H9 (cell line): ENCODE measurements around the gene SLMAP. TPM values are rescaled to one million over a fixed set of nuclear protein-coding genes. Genes with fewer than 3 reads are reported as not detected.

Experiments
- DNase-seq: peaks from one replicate; pipeline ENCODE4 v3.0.0-alpha.2; 2017
- H2AFZ ChIP-seq: one replicate; pipeline ENCODE4 v1.6.1; 2013; ENCODE audit warnings: mild to moderate bottlenecking, low read length, control low read depth, moderate library complexity
- H2AK5ac ChIP-seq: 2 replicates; pipeline ENCODE4 v1.6.1; 2013; ENCODE audit warnings: low read length, control low read depth, mixed read lengths; ENCODE audit not compliant: insufficient read length
- H2BK120ac ChIP-seq: one replicate; pipeline ENCODE4 v1.6.1; 2013; ENCODE audit warnings: low read depth, mild to moderate bottlenecking, low read length, control low read depth, inconsistent platforms; ENCODE audit not compliant: poor library complexity, severe bottlenecking
- H2BK12ac ChIP-seq: 2 replicates; pipeline ENCODE4 v1.6.1; 2013; ENCODE audit warnings: low read length, control low read depth, mixed read lengths, low read depth; ENCODE audit not compliant: insufficient read length
- H2BK15ac ChIP-seq: 2 replicates; pipeline ENCODE4 v1.6.1; 2013; ENCODE audit warnings: low read depth, low read length, control low read depth
- H2BK20ac ChIP-seq: one replicate; pipeline ENCODE4 v1.6.1; 2013; ENCODE audit warnings: low read depth, mild to moderate bottlenecking, low read length, control low read depth, inconsistent platforms; ENCODE audit not compliant: poor library complexity, severe bottlenecking
- H2BK5ac ChIP-seq: 2 replicates; pipeline ENCODE4 v1.6.1; 2013; ENCODE audit warnings: low read length, control low read depth, mixed read lengths; ENCODE audit not compliant: insufficient read length
- H3K14ac ChIP-seq: 2 replicates; pipeline ENCODE4 v1.6.1; 2013; ENCODE audit warnings: low read length, control low read depth; ENCODE audit not compliant: insufficient read depth
- H3K18ac ChIP-seq: 2 replicates; pipeline ENCODE4 v1.6.1; 2013; ENCODE audit warnings: low read depth, mild to moderate bottlenecking, mixed read lengths, low read length, control low read depth; ENCODE audit not compliant: insufficient read length
- H3K23ac ChIP-seq: 2 replicates; pipeline ENCODE4 v1.6.1; 2013; ENCODE audit warnings: low read length, control low read depth, mixed read lengths, low read depth; ENCODE audit not compliant: insufficient read length
- H3K23me2 ChIP-seq: 2 replicates; pipeline ENCODE4 v1.6.1; 2013; ENCODE audit warnings: low read depth, mild to moderate bottlenecking, mixed read lengths, low read length, control low read depth; ENCODE audit not compliant: insufficient read length, poor library complexity, severe bottlenecking
- H3K27ac ChIP-seq: 2 replicates; pipeline ENCODE4 v1.5.1; 2013; ENCODE audit warnings: low read length, control low read depth, mixed read lengths, low read depth; ENCODE audit not compliant: insufficient read length
- H3K27me3 ChIP-seq: 2 replicates; pipeline ENCODE4 v1.6.1; 2013; ENCODE audit warnings: low read length, control low read depth, inconsistent platforms; ENCODE audit not compliant: insufficient read depth
- H3K4ac ChIP-seq: 2 replicates; pipeline ENCODE4 v1.6.1; 2013; ENCODE audit warnings: low read depth, mild to moderate bottlenecking, control low read depth, inconsistent platforms, low read length, moderate library complexity
- H3K4me1 ChIP-seq: 2 replicates; pipeline ENCODE4 v1.6.1; 2013; ENCODE audit warnings: low read length, control low read depth, inconsistent platforms; ENCODE audit not compliant: insufficient read depth
- H3K4me2 ChIP-seq: 2 replicates; pipeline ENCODE4 v1.6.1; 2013; ENCODE audit warnings: low read length, control low read depth, mixed read lengths; ENCODE audit not compliant: insufficient read length, insufficient read depth
- H3K56ac ChIP-seq: 2 replicates; pipeline ENCODE4 v1.6.1; 2013; ENCODE audit warnings: low read depth, mild to moderate bottlenecking, mixed read lengths, low read length, control low read depth; ENCODE audit not compliant: insufficient read length
- H3K79me1 ChIP-seq: 2 replicates; pipeline ENCODE4 v1.6.1; 2013; ENCODE audit warnings: low read depth, mild to moderate bottlenecking, moderate library complexity, low read length, control low read depth, inconsistent platforms; ENCODE audit not compliant: insufficient read depth, poor library complexity, severe bottlenecking
- H3K79me2 ChIP-seq: 2 replicates; pipeline ENCODE4 v1.6.1; 2013; ENCODE audit warnings: low read length, control low read depth, inconsistent platforms; ENCODE audit not compliant: insufficient read depth
- H3K9ac ChIP-seq: 2 replicates; pipeline ENCODE4 v1.6.1; 2013; ENCODE audit warnings: low read length, control low read depth, mixed read lengths; ENCODE audit not compliant: insufficient read length; ENCODE audit errors: extremely low read depth
- H3K9me3 ChIP-seq: one replicate; pipeline ENCODE4 v1.6.1; 2013; ENCODE audit warnings: low read depth, low read length, inconsistent platforms; ENCODE audit not compliant: control insufficient read depth
- H3T11ph ChIP-seq: one replicate; pipeline ENCODE4 v1.6.1; 2013; ENCODE audit warnings: mild to moderate bottlenecking, low read length, control low read depth, inconsistent platforms
- H4K20me1 ChIP-seq: one replicate; pipeline ENCODE4 v1.6.1; 2013; ENCODE audit not compliant: control insufficient read depth, insufficient read length, insufficient read depth
- H4K5ac ChIP-seq: 2 replicates; pipeline ENCODE4 v1.6.1; 2013; ENCODE audit warnings: low read depth, mild to moderate bottlenecking, mixed read lengths, low read length, control low read depth; ENCODE audit not compliant: insufficient read length
- H4K8ac ChIP-seq: replicated peaks from 2 replicates; pipeline ENCODE4 v1.6.1; 2013; ENCODE audit warnings: low read length, control low read depth, mixed read lengths, low read depth; ENCODE audit not compliant: insufficient read length
- H4K91ac ChIP-seq: 2 replicates; pipeline ENCODE4 v1.6.1; 2013; ENCODE audit warnings: low read depth, mild to moderate bottlenecking, moderate library complexity, mixed read lengths, low read length, control low read depth; ENCODE audit not compliant: insufficient read length
- H3K27ac Mint-ChIP-seq, 3 experiments: 2 replicates in 2 of 3; 3 replicates in 1 of 3; pipeline ENCODE4 v1.8.0; 2020 to 2021; ENCODE audit warnings: mixed read lengths in 3 of 3, mild to moderate bottlenecking in 1 of 3, moderate library complexity in 1 of 3
- H3K27me3 Mint-ChIP-seq: 2 replicates; pipeline ENCODE4 v1.8.0; 2021; ENCODE audit warnings: low read depth, mild to moderate bottlenecking, moderate library complexity, mixed read lengths
- H3K36me3 Mint-ChIP-seq, 3 experiments: 2 replicates in 2 of 3; 3 replicates in 1 of 3; pipeline ENCODE4 v1.8.0; 2020 to 2021; ENCODE audit warnings: low read depth in 3 of 3, mixed read lengths in 3 of 3; ENCODE audit not compliant: insufficient read depth in 1 of 3
- H3K4me1 Mint-ChIP-seq, 2 experiments: 2 replicates each; pipeline ENCODE4 v1.8.0; 2020; ENCODE audit warnings: mixed read lengths in 2 of 2
- H3K4me3 Mint-ChIP-seq, 2 experiments: 2 replicates in 1 of 2; 3 replicates in 1 of 2; pipeline ENCODE4 v1.8.0; 2020 to 2021; ENCODE audit warnings: mild to moderate bottlenecking in 2 of 2, mixed read lengths in 2 of 2, moderate library complexity in 1 of 2
- H3K9me3 Mint-ChIP-seq, 2 experiments: 2 replicates in 1 of 2; 3 replicates in 1 of 2; pipeline ENCODE4 v1.8.0; 2020; ENCODE audit warnings: mild to moderate bottlenecking in 2 of 2, mixed read lengths in 2 of 2, moderate library complexity in 1 of 2
- CTCF ChIP-seq: fragments of 200-600 bp; sonication (generic); conservative IDR thresholded peaks from 3 replicates; pipeline ENCODE4 v1.8.0; 2021; ENCODE audit warnings: antibody characterized with exemption, mild to moderate bottlenecking
- WGBS: extraction: QIAGEN DNeasy Blood & Tissue Kit; methylation state at CpG from one replicate; pipeline ENCODE4 v1.1.7; 2013; ENCODE audit warnings: missing lambda C conversion rate, low lambda C conversion rate, mixed read lengths; ENCODE audit not compliant: insufficient read length; ENCODE audit errors: extremely low coverage; 5-methylcytosine and 5-hydroxymethylcytosine counted together
- total RNA-seq: library from RNA; stranded (reverse); gene quantifications from 2 replicates; pipeline ENCODE4 v1.2.1, GENCODE V29; 2021

The SLMAP gene
- total RNA-seq, 1 experiment from 2014 or later, result 65.1 TPM

- peak overlapping the region; percentile 95 for H3K18ac ChIP-seq
- Mint-ChIP-seq H3K4me3 (no peak overlapping the region), H3K27ac (peak overlapping the region in 2 of 3 experiments; percentile 43 to 90; a peak in 3 of 7 replicates)
Observed at GRCh38 chr3:57952208-57952631, 196.1 kb downstream of the SLMAP start.

More at GRCh38 chr3:57952208-57952631, 196.1 kb downstream of the SLMAP start:
- no peaks in the 10 kb centered on the region for H3K9me3 ChIP-seq
- H3K27me3 ChIP-seq, result no peaks in the 10 kb centered on the region
- no peaks in the 10 kb centered on the region; a peak in 1 of 7 replicates for H3K36me3 Mint-ChIP-seq
- H4K8ac ChIP-seq, result no peak overlapping the region
- H3K9me3 Mint-ChIP-seq, result no peaks in the 10 kb centered on the region
- H4K91ac ChIP-seq, result peak overlapping the region; percentile 67
- no CpG with 5 or more reads among the region's 4 CpGs for WGBS
- H3T11ph ChIP-seq, result peak overlapping the region; percentile 89
- no peak overlapping the region for H3K23ac ChIP-seq
- no peaks in the 10 kb centered on the region for H3K23me2 ChIP-seq
- no peaks in the 10 kb centered on the region for H3K27me3 Mint-ChIP-seq
- no peak overlapping the region for H2BK20ac ChIP-seq
- H4K5ac ChIP-seq, result peak overlapping the region; percentile 18
- peak overlapping the region; percentile 85 for H2BK12ac ChIP-seq
- H4K20me1 ChIP-seq, result no peaks in the 10 kb centered on the region
- peaks cover 41% of the 10 kb centered on the region in 2 experiments for H3K4me1 Mint-ChIP-seq
- no peak overlapping the region for H2AK5ac ChIP-seq
- H3K4ac ChIP-seq, result peak overlapping the region; percentile 67; the same call in 1 of the 2 replicates
- no peaks in the 10 kb centered on the region for H3K79me2 ChIP-seq
- TF ChIP-seq CTCF, result no peak
- H3K4me1 ChIP-seq, result peaks cover 13% of the 10 kb centered on the region; the same call in 1 of the 2 replicates
- H3K27ac ChIP-seq, result no peak overlapping the region
- H3K4me2 ChIP-seq, result no peak overlapping the region
- no peaks in the 10 kb centered on the region for H3K79me1 ChIP-seq
- H2BK5ac ChIP-seq, result no peak overlapping the region
- no peak overlapping the region for H2AFZ ChIP-seq
- peak; percentile 79 for DNase-seq
- no peak overlapping the region for H3K9ac ChIP-seq
- H3K56ac ChIP-seq, result no peak overlapping the region
- H2BK120ac ChIP-seq, result peak overlapping the region; percentile 83
- H3K14ac ChIP-seq, result peak overlapping the region; percentile 93
- no peak overlapping the region for H2BK15ac ChIP-seq
